ENCODE measurements around the gene MGA.
A peak's percentile ranks its signal among the peaks of the same experiment; 100 is the strongest.

MGA gene

GRCh38 chr15:41660235-41661077 is at the start of gene MGA:
MGA (plus strand) TSS chr15:41660405.
- peak; percentile 80 for DNase-seq (ENCODE audit: low read depth)

- DNase-seq (ENCODE audit: low read depth) = no peak
These were observed 39.5 kb upstream of the MGA start for GRCh38 chr15:41620536-41621199.

GRCh38 chr15:41621200-41622193 is 38.7 kb upstream of the MGA start:
- DNase-seq (ENCODE audit: low read depth) = peak; percentile 80

GRCh38 chr15:41622901-41623300 is 37.3 kb upstream of the MGA start:
- no peak for DNase-seq (ENCODE audit: low read depth)

GRCh38 chr15:41627203-41627602 is 33.0 kb upstream of the MGA start:
- no peak for DNase-seq (ENCODE audit: low read depth)

- no peak for DNase-seq (ENCODE audit: low read depth)
These were observed 30.7 kb upstream of the MGA start for GRCh38 chr15:41629463-41629862.

GRCh38 chr15:41629883-41630282 is 30.3 kb upstream of the MGA start:
- DNase-seq (ENCODE audit: low read depth) = no peak

- DNase-seq (ENCODE audit: low read depth) = no peak
These were observed 29.5 kb upstream of the MGA start for GRCh38 chr15:41630616-41631217.

- DNase-seq (ENCODE audit: low read depth) = no peak
These were observed 28.2 kb upstream of the MGA start for GRCh38 chr15:41631880-41632470.

- DNase-seq (ENCODE audit: low read depth) = no peak
These were observed 26.6 kb upstream of the MGA start for GRCh38 chr15:41633609-41634008.

- no peak for DNase-seq (ENCODE audit: low read depth)
These were observed 26.1 kb upstream of the MGA start for GRCh38 chr15:41634072-41634626.

GRCh38 chr15:41637086-41637485 is 23.1 kb upstream of the MGA start:
- no peak for DNase-seq (ENCODE audit: low read depth)

- DNase-seq (ENCODE audit: low read depth) = no peak
These were observed 19.2 kb upstream of the MGA start for GRCh38 chr15:41640985-41641384.

- DNase-seq (ENCODE audit: low read depth) = no peak
These were observed 12.9 kb upstream of the MGA start for GRCh38 chr15:41647262-41647661.

- no peak for DNase-seq (ENCODE audit: low read depth)
These were observed 12.1 kb upstream of the MGA start for GRCh38 chr15:41648097-41648496.

GRCh38 chr15:41648770-41649169 is 11.4 kb upstream of the MGA start:
- DNase-seq (ENCODE audit: low read depth) = no peak

GRCh38 chr15:41650806-41651205 is 9.4 kb upstream of the MGA start:
- no peak for DNase-seq (ENCODE audit: low read depth)

- no peak for DNase-seq (ENCODE audit: low read depth)
These were observed 8.8 kb upstream of the MGA start for GRCh38 chr15:41651373-41651772.

- DNase-seq (ENCODE audit: low read depth) = no peak
These were observed 6.4 kb upstream of the MGA start for GRCh38 chr15:41653760-41654159.

GRCh38 chr15:41655716-41656115 is 4.5 kb upstream of the MGA start:
- no peak for DNase-seq (ENCODE audit: low read depth)

- no peak for DNase-seq (ENCODE audit: low read depth)
These were observed 4.0 kb upstream of the MGA start for GRCh38 chr15:41656188-41656587.
